Stimulated activated CD8-positive, alpha-beta memory T cell treated with anti-CD3 and anti-CD28 coated beads, Interleukin-15, amount 100 ng/mL, for 24 hours (primary cell): ENCODE measurements around the gene LAIR2.

Experiments
- DNase-seq: peaks from one replicate; pipeline ENCODE4 v3.0.0-alpha.2; 2020; ENCODE audit warnings: low read depth

LAIR2 gene

GRCh38 chr19:54502518-54503048 is at the start of gene LAIR2:
Gene LAIR2 (plus strand): TSS chr19:54502831. CDS start chr19:54502919, 88 bp downstream.
- no peak for DNase-seq

- DNase-seq = no peak
Observed at GRCh38 chr19:54453921-54454780, 48.5 kb upstream of the LAIR2 start.

- DNase-seq = no peak
Observed at GRCh38 chr19:54454781-54455675, 47.6 kb upstream of the LAIR2 start.

GRCh38 chr19:54455786-54456422 is 46.7 kb upstream of the LAIR2 start:
- no peak for DNase-seq

- no peak for DNase-seq
Observed at GRCh38 chr19:54456423-54457373, 45.9 kb upstream of the LAIR2 start.

- DNase-seq = no peak
Observed at GRCh38 chr19:54457773-54458647, 44.6 kb upstream of the LAIR2 start.

- no peak for DNase-seq
Observed at GRCh38 chr19:54458648-54459281, 43.9 kb upstream of the LAIR2 start.

- DNase-seq = no peak
Observed at GRCh38 chr19:54459282-54460229, 43.1 kb upstream of the LAIR2 start.

- no peak for DNase-seq
Observed at GRCh38 chr19:54460230-54461005, 42.2 kb upstream of the LAIR2 start.

GRCh38 chr19:54461210-54461609 is 41.4 kb upstream of the LAIR2 start:
- DNase-seq = no peak

- DNase-seq = no peak
Observed at GRCh38 chr19:54461613-54462012, 41.0 kb upstream of the LAIR2 start.

- DNase-seq = no peak
Observed at GRCh38 chr19:54462047-54462654, 40.5 kb upstream of the LAIR2 start.

GRCh38 chr19:54462655-54463530 is 39.7 kb upstream of the LAIR2 start:
- peak; percentile 34 for DNase-seq

- DNase-seq = peak; percentile 81
Observed at GRCh38 chr19:54463531-54464043, 39.0 kb upstream of the LAIR2 start, which contains the start of gene LENG9. Gene LENG9 (minus strand): TSS chr19:54463778. CDS start chr19:54463526, 252 bp downstream.

- DNase-seq = peak; percentile 45
Observed at GRCh38 chr19:54464044-54464629, 38.5 kb upstream of the LAIR2 start.
